MM.1S (cell line): ENCODE results near the gene CFAP251.
"Not testable (repeated sequence)": the region's sequence is repeated elsewhere in the genome, so short reads cannot be mapped to it uniquely, and the experiment has no call there.

Source experiments
- DNase-seq: peaks from one replicate; pipeline ENCODE4 v3.0.0-alpha.2; 2015
- H2AFZ ChIP-seq: fragments of 300-600 bp; sonication (generic); 2 replicates; pipeline ENCODE4 v1.6.0; 2016; ENCODE audit warnings: antibody characterized with exemption, low read length
- H3F3A ChIP-seq: fragments of 300-600 bp; sonication (generic); 2 replicates; pipeline ENCODE4 v1.6.1; 2016; ENCODE audit warnings: mild to moderate bottlenecking, antibody characterized with exemption, low read length, moderate library complexity, mixed read lengths; ENCODE audit not compliant: insufficient read depth
- H3K27ac ChIP-seq: fragments of 300-600 bp; sonication (generic); 2 replicates; pipeline ENCODE4 v1.5.1; 2016; ENCODE audit warnings: mild to moderate bottlenecking, low read length
- H3K27me3 ChIP-seq: fragments of 300-600 bp; sonication (generic); replicated peaks from 2 replicates; pipeline ENCODE4 v1.6.0; 2016; ENCODE audit warnings: low read length; ENCODE audit not compliant: insufficient read depth
- H3K36me3 ChIP-seq: fragments of 300-600 bp; sonication (generic); replicated peaks from 2 replicates; pipeline ENCODE4 v1.6.1; 2016; ENCODE audit warnings: mild to moderate bottlenecking, low read length, mixed read lengths; ENCODE audit not compliant: insufficient read depth
- H3K4me1 ChIP-seq: fragments of 300-600 bp; sonication (generic); 2 replicates; pipeline ENCODE4 v1.6.1; 2016; ENCODE audit warnings: low read length, mixed read lengths
- H3K4me2 ChIP-seq: fragments of 300-600 bp; sonication (generic); 2 replicates; pipeline ENCODE4 v1.6.0; 2016; ENCODE audit warnings: low read depth, low read length
- H3K4me3 ChIP-seq: fragments of 300-600 bp; sonication (generic); 2 replicates; pipeline ENCODE4 v1.5.1; 2016; ENCODE audit warnings: low read length, mixed read lengths
- H3K79me2 ChIP-seq: fragments of 300-600 bp; sonication (generic); 2 replicates; pipeline ENCODE4 v1.6.1; 2016; ENCODE audit warnings: mixed run types, low read length, mixed read lengths
- H3K9ac ChIP-seq: fragments of 300-600 bp; sonication (generic); 2 replicates; pipeline ENCODE4 v1.6.1; 2016; ENCODE audit warnings: low read length, mixed read lengths
- H3K9me2 ChIP-seq: fragments of 300-600 bp; sonication (generic); replicated peaks from 2 replicates; pipeline ENCODE4 v1.6.1; 2016; ENCODE audit warnings: mild to moderate bottlenecking, low read length, mixed read lengths; ENCODE audit not compliant: insufficient read depth
- H3K9me3 ChIP-seq: fragments of 300-600 bp; sonication (generic); replicated peaks from 2 replicates; pipeline ENCODE4 v1.6.1; 2016; ENCODE audit warnings: mild to moderate bottlenecking, low read length, mixed read lengths; ENCODE audit not compliant: insufficient read depth
- H4K20me1 ChIP-seq: fragments of 300-600 bp; sonication (generic); 2 replicates; pipeline ENCODE4 v1.6.1; 2016; ENCODE audit warnings: mild to moderate bottlenecking, low read length, moderate library complexity, mixed read lengths; ENCODE audit not compliant: insufficient read depth
- EZH2 ChIP-seq: fragments of 300-600 bp; sonication (generic); optimal IDR thresholded peaks from 2 replicates; pipeline ENCODE3; 2017; ENCODE audit warnings: low read depth, mild to moderate bottlenecking, antibody characterized with exemption, low read length, mixed read lengths
- EZH2phosphoT487 ChIP-seq: fragments of 300-600 bp; sonication (generic); IDR thresholded peaks from 2 replicates; pipeline ENCODE4 v1.6.1; 2018; ENCODE audit warnings: antibody characterized with exemption, low read length
- TF ChIP-seq, protein P1 (sequence below): fragments of 300-600 bp; sonication (generic); IDR thresholded peaks from 2 replicates; pipeline ENCODE4 v1.5.1; 2016; ENCODE audit warnings: antibody characterized with exemption, low read length, mixed read lengths

The CFAP251 gene

DNA sequence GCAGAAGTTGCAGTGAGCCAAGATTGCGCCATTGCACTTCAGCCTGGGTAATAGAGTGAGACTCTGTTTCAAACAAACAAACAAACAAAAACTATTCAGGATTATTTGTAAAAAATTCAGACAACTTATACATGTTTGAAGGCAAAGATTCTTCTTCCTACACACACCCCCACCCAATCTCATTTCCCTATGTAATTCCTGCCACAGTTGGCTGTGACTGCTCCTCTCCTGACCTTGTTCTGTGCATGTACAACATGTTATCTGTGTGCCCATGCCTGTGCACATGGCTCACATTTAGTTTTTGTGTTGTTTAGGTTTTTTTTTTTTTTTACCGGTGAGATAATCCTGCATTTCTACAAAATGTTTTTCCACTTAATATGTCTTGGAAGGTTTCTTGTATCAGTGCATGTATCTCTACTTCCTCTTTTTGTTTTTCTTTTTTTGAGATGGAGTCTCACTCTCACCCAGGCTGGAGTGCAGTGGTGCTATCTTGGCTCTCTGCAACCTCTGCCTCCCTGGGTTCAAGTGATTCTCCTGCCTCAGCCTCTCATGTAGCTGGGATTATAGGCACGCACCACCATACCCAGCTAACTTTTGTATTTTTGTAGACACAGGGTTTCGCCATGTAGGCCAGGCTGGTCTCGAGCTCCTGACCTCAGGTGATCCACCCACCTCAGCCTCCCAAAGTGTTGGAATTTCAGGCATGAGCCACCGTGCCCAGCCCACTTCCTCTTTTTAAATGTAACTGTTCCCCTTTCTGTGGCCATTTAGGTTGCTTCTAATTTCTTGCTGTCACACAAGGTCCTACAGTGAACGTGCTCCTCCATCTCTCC, 8.7 kb downstream of the CFAP251 start:
- Histone ChIP-seq H3K4me2 (no peak overlapping the region), H3K9me2 (no peaks in the 10 kb centered on the region), H3K4me1 (no peaks in the 10 kb centered on the region), H3K4me3 (no peak overlapping the region), H3K9me3 (no peaks in the 10 kb centered on the region), H3K27ac (no peak overlapping the region), H3K9ac (no peak overlapping the region), H3K36me3 (no peaks in the 10 kb centered on the region), H3K27me3 (no peaks in the 10 kb centered on the region), H2AFZ (no peak overlapping the region), H3K79me2 (no peaks in the 10 kb centered on the region), H4K20me1 (no peaks in the 10 kb centered on the region), H3F3A (no peaks in the 10 kb centered on the region)
- DNase-seq, result no peak
- TF ChIP-seq EZH2 (no peak), EZH2phosphoT487 (no peak)
- TF ChIP-seq, protein P1, sequence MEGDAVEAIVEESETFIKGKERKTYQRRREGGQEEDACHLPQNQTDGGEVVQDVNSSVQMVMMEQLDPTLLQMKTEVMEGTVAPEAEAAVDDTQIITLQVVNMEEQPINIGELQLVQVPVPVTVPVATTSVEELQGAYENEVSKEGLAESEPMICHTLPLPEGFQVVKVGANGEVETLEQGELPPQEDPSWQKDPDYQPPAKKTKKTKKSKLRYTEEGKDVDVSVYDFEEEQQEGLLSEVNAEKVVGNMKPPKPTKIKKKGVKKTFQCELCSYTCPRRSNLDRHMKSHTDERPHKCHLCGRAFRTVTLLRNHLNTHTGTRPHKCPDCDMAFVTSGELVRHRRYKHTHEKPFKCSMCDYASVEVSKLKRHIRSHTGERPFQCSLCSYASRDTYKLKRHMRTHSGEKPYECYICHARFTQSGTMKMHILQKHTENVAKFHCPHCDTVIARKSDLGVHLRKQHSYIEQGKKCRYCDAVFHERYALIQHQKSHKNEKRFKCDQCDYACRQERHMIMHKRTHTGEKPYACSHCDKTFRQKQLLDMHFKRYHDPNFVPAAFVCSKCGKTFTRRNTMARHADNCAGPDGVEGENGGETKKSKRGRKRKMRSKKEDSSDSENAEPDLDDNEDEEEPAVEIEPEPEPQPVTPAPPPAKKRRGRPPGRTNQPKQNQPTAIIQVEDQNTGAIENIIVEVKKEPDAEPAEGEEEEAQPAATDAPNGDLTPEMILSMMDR, result no peak

DNA sequence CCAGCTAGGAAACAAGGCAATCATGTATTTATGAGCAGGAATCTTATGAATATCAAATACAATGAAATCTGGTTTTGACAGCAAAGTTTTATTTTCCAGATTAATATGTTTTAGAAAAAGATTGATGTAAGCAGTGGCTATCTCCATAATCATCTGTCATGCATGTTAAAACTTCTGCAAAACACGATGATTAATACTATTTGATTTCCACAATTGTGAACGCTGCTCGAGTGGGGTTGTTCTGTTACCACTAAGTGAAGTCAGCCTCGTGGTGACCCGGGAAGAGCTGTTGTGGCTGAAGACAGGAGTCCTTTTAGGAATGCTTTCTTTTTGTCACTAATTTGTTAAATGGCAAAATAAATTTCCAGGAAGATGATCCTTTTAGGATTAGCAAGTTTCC, 9.4 kb downstream of the CFAP251 start:
- Histone ChIP-seq H3K27ac (no peak overlapping the region), H3K9me3 (no peaks in the 10 kb centered on the region), H3K79me2 (no peaks in the 10 kb centered on the region), H3K9ac (no peak overlapping the region), H3K36me3 (no peaks in the 10 kb centered on the region), H3K9me2 (no peaks in the 10 kb centered on the region), H3K27me3 (no peaks in the 10 kb centered on the region), H3K4me3 (no peak overlapping the region), H3F3A (no peaks in the 10 kb centered on the region), H3K4me1 (no peaks in the 10 kb centered on the region), H3K4me2 (no peak overlapping the region), H4K20me1 (no peaks in the 10 kb centered on the region), H2AFZ (no peak overlapping the region)
- TF ChIP-seq, protein P1, result no peak
- TF ChIP-seq EZH2phosphoT487 (no peak), EZH2 (no peak)
- DNase-seq, result no peak

GRCh38 chr12:121929545-121929944, 11.2 kb downstream of the CFAP251 start:
- not testable (repeated sequence) for H3K27me3 ChIP-seq, H3K27ac ChIP-seq, H3K4me1 ChIP-seq, H2AFZ ChIP-seq, H3K9me2 ChIP-seq, H3K9me3 ChIP-seq, H3K9ac ChIP-seq, H3K79me2 ChIP-seq, H3K36me3 ChIP-seq, H3K4me2 ChIP-seq, H3K4me3 ChIP-seq, H4K20me1 ChIP-seq, H3F3A ChIP-seq, DNase-seq

- Histone ChIP-seq H3K4me1 (no peaks in the 10 kb centered on the region), H3K4me2 (no peak overlapping the region), H3K79me2 (no peaks in the 10 kb centered on the region), H3K36me3 (no peaks in the 10 kb centered on the region), H3F3A (no peaks in the 10 kb centered on the region), H3K4me3 (no peak overlapping the region), H3K9me3 (no peaks in the 10 kb centered on the region), H3K27me3 (no peaks in the 10 kb centered on the region), H3K27ac (no peak overlapping the region), H3K9me2 (no peaks in the 10 kb centered on the region), H3K9ac (no peak overlapping the region), H2AFZ (no peak overlapping the region), H4K20me1 (no peaks in the 10 kb centered on the region)
- DNase-seq, result no peak
- TF ChIP-seq EZH2, result no peak
- no peak for TF ChIP-seq EZH2phosphoT487
- TF ChIP-seq, protein P1, result no peak
These were observed 12.5 kb downstream of the CFAP251 start for GRCh38 chr12:121930862-121931261.
